Ishikawa (cell line): ENCODE measurements around the gene KTN1.

Experiments
- CEBPB ChIP-seq: IDR thresholded peaks from 2 replicates; pipeline ENCODE4 v1.6.1; 2012
- CREB1 ChIP-seq: IDR thresholded peaks from 2 replicates; pipeline ENCODE4 v1.6.1; 2012; ENCODE audit warnings: low read depth
- EGR1 ChIP-seq: IDR thresholded peaks from 2 replicates; pipeline ENCODE4 v1.6.1; 2012
- EP300 ChIP-seq: IDR thresholded peaks from 2 replicates; pipeline ENCODE4 v1.6.1; 2012; ENCODE audit warnings: borderline replicate concordance
- FOXM1 ChIP-seq: IDR thresholded peaks from 2 replicates; pipeline ENCODE4 v1.6.1; 2012; ENCODE audit warnings: low read depth, borderline replicate concordance
- NFIC ChIP-seq: IDR thresholded peaks from 2 replicates; pipeline ENCODE4 v1.6.1; 2012
- RAD21 ChIP-seq: IDR thresholded peaks from 2 replicates; pipeline ENCODE4 v1.6.1; 2012; ENCODE audit warnings: low read depth
- REST ChIP-seq: IDR thresholded peaks from 2 replicates; pipeline ENCODE4 v1.6.1; 2012; ENCODE audit warnings: low read depth, mild to moderate bottlenecking
- TAF1 ChIP-seq: IDR thresholded peaks from 2 replicates; pipeline ENCODE4 v1.6.1; 2012; ENCODE audit warnings: low read depth, mild to moderate bottlenecking
- TCF12 ChIP-seq: IDR thresholded peaks from 2 replicates; pipeline ENCODE4 v1.6.1; 2012; ENCODE audit warnings: low read depth
- TEAD4 ChIP-seq: IDR thresholded peaks from 2 replicates; pipeline ENCODE4 v1.6.1; 2012
- USF1 ChIP-seq: IDR thresholded peaks from 2 replicates; pipeline ENCODE4 v1.6.1; 2012
- YY1 ChIP-seq: IDR thresholded peaks from 2 replicates; pipeline ENCODE4 v1.6.1; 2012; ENCODE audit warnings: low read depth
- ZBTB7A ChIP-seq: IDR thresholded peaks from 2 replicates; pipeline ENCODE4 v1.6.1; 2012; ENCODE audit warnings: low read depth
- TF ChIP-seq, protein P1 (sequence below): IDR thresholded peaks from 2 replicates; pipeline ENCODE4 v1.6.1; 2012

KTN1 gene

GRCh38 chr14:55720796-55721195, 140.8 kb downstream of the KTN1 start:
- TF ChIP-seq TEAD4: no peak
- TF ChIP-seq EGR1: no peak
- no peak for TF ChIP-seq CREB1
- TF ChIP-seq EP300: no peak
- TF ChIP-seq TAF1: no peak
- TF ChIP-seq FOXM1: no peak
- TF ChIP-seq CEBPB: no peak
- no peak for TF ChIP-seq REST
- TF ChIP-seq TCF12: no peak
- TF ChIP-seq, protein P1, sequence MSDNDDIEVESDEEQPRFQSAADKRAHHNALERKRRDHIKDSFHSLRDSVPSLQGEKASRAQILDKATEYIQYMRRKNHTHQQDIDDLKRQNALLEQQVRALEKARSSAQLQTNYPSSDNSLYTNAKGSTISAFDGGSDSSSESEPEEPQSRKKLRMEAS: no peak
- TF ChIP-seq YY1: no peak

DNA sequence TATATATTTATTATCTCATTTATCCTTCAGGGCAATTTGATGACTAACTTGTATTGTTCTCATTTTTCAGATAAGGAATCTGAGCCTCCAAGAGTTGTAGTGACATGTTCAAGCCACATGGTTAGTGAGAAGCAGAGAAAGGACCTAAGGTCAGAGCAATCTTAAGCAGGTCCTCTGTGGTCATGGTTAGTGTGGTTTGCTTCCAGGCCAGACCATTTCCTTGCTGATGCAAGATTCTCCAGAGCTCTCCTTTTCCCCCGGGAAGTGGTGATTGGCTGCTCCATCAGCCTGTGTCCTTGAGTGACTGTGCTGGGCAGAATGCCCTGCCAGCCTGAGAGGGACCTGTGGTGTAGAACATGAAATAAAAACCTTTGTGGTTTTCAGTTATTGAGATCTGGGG, 141.3 kb downstream of the KTN1 start:
- TF ChIP-seq TEAD4: no peak
- no peak for TF ChIP-seq REST
- no peak for TF ChIP-seq FOXM1
- TF ChIP-seq USF1: no peak
- TF ChIP-seq CREB1: no peak
- TF ChIP-seq, protein P1: no peak

- no peak for TF ChIP-seq FOXM1
- TF ChIP-seq ZBTB7A: no peak
- TF ChIP-seq EP300: no peak
- no peak for TF ChIP-seq TEAD4
- TF ChIP-seq NFIC: no peak
- TF ChIP-seq CEBPB: no peak
- TF ChIP-seq CREB1: no peak
Observed at GRCh38 chr14:55722054-55722453, 142.0 kb downstream of the KTN1 start.

- TF ChIP-seq REST: no peak
Observed at GRCh38 chr14:55724736-55725135, 144.7 kb downstream of the KTN1 start.

DNA sequence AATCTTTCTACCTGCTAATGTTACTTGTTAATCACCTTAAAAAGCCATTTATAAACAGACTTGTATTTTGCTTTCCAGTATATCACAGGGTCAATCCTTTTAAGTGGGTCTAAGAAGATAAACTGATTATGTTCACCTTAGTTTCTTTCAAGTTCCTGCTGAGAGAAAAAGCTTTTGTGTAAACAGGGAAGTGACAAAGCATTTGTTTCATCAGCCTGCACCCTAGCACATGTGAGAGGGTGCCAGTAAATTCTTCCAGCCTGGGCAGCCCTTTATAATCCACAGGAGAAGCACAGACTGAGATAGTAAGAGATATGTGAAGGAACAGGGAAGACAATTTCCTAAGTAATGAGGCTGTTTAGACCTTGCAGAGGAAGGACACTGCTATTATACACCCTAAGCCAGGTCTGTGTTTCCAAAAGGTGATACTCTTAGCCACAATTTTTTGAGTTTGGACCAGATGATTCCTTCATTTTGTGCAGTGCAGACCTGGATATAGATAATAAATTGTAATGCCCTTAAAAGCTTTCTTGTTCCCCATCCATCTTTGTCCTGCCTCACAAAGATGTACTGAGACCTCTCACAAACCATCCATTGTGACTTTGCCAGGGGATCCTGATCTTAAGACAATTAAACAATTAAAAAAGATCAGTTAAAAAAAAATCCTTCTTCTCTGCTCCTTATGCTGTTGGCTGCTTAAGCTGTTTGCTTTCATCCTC, 150.7 kb downstream of the KTN1 start:
- TF ChIP-seq REST (no peak), YY1 (no peak), RAD21 (no peak), CEBPB (no peak), TCF12 (no peak)
- TF ChIP-seq, protein P1: no peak
